Activated CD4-positive, alpha-beta T cell treated with anti-CD3 and anti-CD28 coated beads for 24 hours (primary cell): ENCODE measurements around the gene SCN3A.

Experiments
- DNase-seq, 2 donors: peaks; one replicate each; pipeline ENCODE4 v3.0.0-alpha.2; 2020; ENCODE audit warnings: low read depth in 2 of 2

SCN3A gene

GRCh38 chr2:165112133-165112573, 91.7 kb downstream of the SCN3A start:
- no peak for DNase-seq

GRCh38 chr2:165110394-165110793, 93.5 kb downstream of the SCN3A start:
- DNase-seq, result no peak

- DNase-seq, result no peak
Measured at GRCh38 chr2:165109915-165110314, 93.9 kb downstream of the SCN3A start.

GRCh38 chr2:165105926-165106325, 97.9 kb downstream of the SCN3A start:
- DNase-seq, result no peak

- DNase-seq, result no peak
Measured at GRCh38 chr2:165087933-165088901, 115.6 kb downstream of the SCN3A start.

GRCh38 chr2:165086337-165086736, 117.5 kb downstream of the SCN3A start:
- no peak for DNase-seq

GRCh38 chr2:165083326-165083725, 120.5 kb downstream of the SCN3A start:
- no peak for DNase-seq

GRCh38 chr2:165082479-165082878, 121.4 kb downstream of the SCN3A start:
- no peak for DNase-seq

- DNase-seq, result no peak
Measured at GRCh38 chr2:165081276-165081675, 122.6 kb downstream of the SCN3A start.

- no peak for DNase-seq
Measured at GRCh38 chr2:165079432-165079831, 124.4 kb downstream of the SCN3A start.

- no peak for DNase-seq
Measured at GRCh38 chr2:165078913-165079312, 124.9 kb downstream of the SCN3A start.

- no peak for DNase-seq
Measured at GRCh38 chr2:165074884-165075283, 129.0 kb downstream of the SCN3A start.

- no peak for DNase-seq
Measured at GRCh38 chr2:165074323-165074722, 129.5 kb downstream of the SCN3A start.

- DNase-seq, result no peak
Measured at GRCh38 chr2:165070076-165070475, 133.8 kb downstream of the SCN3A start.

GRCh38 chr2:165069151-165069550, 134.7 kb downstream of the SCN3A start:
- DNase-seq, result no peak

- no peak for DNase-seq
Measured at GRCh38 chr2:165068487-165068757, 135.4 kb downstream of the SCN3A start.

- DNase-seq, result no peak
Measured at GRCh38 chr2:165067643-165068486, 136.0 kb downstream of the SCN3A start.

- no peak for DNase-seq
Measured at GRCh38 chr2:165064743-165065142, 139.1 kb downstream of the SCN3A start.

- DNase-seq, result no peak
Measured at GRCh38 chr2:165060411-165060810, 143.4 kb downstream of the SCN3A start.

- DNase-seq, result no peak
Measured at GRCh38 chr2:165058476-165059265, 145.2 kb downstream of the SCN3A start.

- no peak for DNase-seq
Measured at GRCh38 chr2:165057931-165058330, 145.9 kb downstream of the SCN3A start.

- DNase-seq, result no peak
Measured at GRCh38 chr2:165057308-165057707, 146.5 kb downstream of the SCN3A start.
